DOHH2 (cell line): ENCODE results near the gene RFX4.

Experiments used
- H3F3A ChIP-seq: fragments of 200-600 bp; sonication (generic), shearing (Covaris generic); 2 replicates; pipeline ENCODE4 v1.6.0; 2016; ENCODE audit warnings: antibody characterized with exemption, mild to moderate bottlenecking; ENCODE audit not compliant: control insufficient read depth, insufficient read depth
- H3K27ac ChIP-seq: fragments of 200-600 bp; sonication (generic); 2 replicates; pipeline ENCODE4 v1.5.1; 2014; ENCODE audit warnings: low read depth, mild to moderate bottlenecking, low read length, moderate library complexity
- H3K27me3 ChIP-seq: fragments of 200-600 bp; sonication (generic); 2 replicates; pipeline ENCODE4 v1.6.1; 2014; ENCODE audit warnings: mild to moderate bottlenecking, low read length, mixed read lengths; ENCODE audit not compliant: control insufficient read depth
- H3K36me3 ChIP-seq: fragments of 200-600 bp; sonication (generic); 2 replicates; pipeline ENCODE4 v1.6.1; 2014; ENCODE audit warnings: mild to moderate bottlenecking, low read length, moderate library complexity, mixed read lengths; ENCODE audit not compliant: control insufficient read depth
- H3K4me1 ChIP-seq: fragments of 200-600 bp; sonication (generic); 2 replicates; pipeline ENCODE4 v1.6.1; 2014; ENCODE audit warnings: mild to moderate bottlenecking, low read length, mixed read lengths; ENCODE audit not compliant: control insufficient read depth
- H3K4me2 ChIP-seq: fragments of 200-600 bp; sonication (generic); 2 replicates; pipeline ENCODE4 v1.6.0; 2014; ENCODE audit warnings: mild to moderate bottlenecking, low read length, moderate library complexity
- H3K4me3 ChIP-seq: fragments of 200-600 bp; sonication (generic); 2 replicates; pipeline ENCODE4 v1.5.1; 2014; ENCODE audit warnings: mild to moderate bottlenecking, low read length, mixed read lengths
- H3K79me2 ChIP-seq: fragments of 200-600 bp; sonication (generic); 2 replicates; pipeline ENCODE4 v1.6.1; 2014; ENCODE audit warnings: mild to moderate bottlenecking, low read length, mixed read lengths; ENCODE audit not compliant: control insufficient read depth
- H3K9me2 ChIP-seq: fragments of 200-600 bp; sonication (generic); replicated peaks from 2 replicates; pipeline ENCODE4 v1.6.1; 2014; ENCODE audit warnings: mild to moderate bottlenecking, low read length, mixed read lengths; ENCODE audit not compliant: control insufficient read depth
- H3K9me3 ChIP-seq: fragments of 200-600 bp; sonication (generic); 2 replicates; pipeline ENCODE4 v1.6.1; 2014; ENCODE audit warnings: antibody characterized with exemption, low read length, mixed read lengths; ENCODE audit not compliant: control insufficient read depth, insufficient read depth
- H4K20me1 ChIP-seq: fragments of 200-600 bp; sonication (generic); 2 replicates; pipeline ENCODE4 v1.6.0; 2014; ENCODE audit warnings: low read depth, mild to moderate bottlenecking, antibody characterized with exemption, low read length, moderate library complexity; ENCODE audit not compliant: control insufficient read depth, insufficient read depth
- EZH2phosphoT487 ChIP-seq: fragments of 200-600 bp; sonication (generic); IDR thresholded peaks from 2 replicates; pipeline ENCODE4 v1.6.1; 2017; ENCODE audit warnings: borderline replicate concordance, mild to moderate bottlenecking, antibody characterized with exemption, low read length, moderate library complexity, mixed read lengths
- TF ChIP-seq, protein P1 (sequence below): fragments of 200-600 bp; sonication (generic); IDR thresholded peaks from one replicate; pipeline ENCODE4 v1.5.1; 2014; ENCODE audit warnings: antibody characterized with exemption, mild to moderate bottlenecking, low read depth, low read length; ENCODE audit not compliant: poor library complexity, severe bottlenecking

Gene RFX4

DNA sequence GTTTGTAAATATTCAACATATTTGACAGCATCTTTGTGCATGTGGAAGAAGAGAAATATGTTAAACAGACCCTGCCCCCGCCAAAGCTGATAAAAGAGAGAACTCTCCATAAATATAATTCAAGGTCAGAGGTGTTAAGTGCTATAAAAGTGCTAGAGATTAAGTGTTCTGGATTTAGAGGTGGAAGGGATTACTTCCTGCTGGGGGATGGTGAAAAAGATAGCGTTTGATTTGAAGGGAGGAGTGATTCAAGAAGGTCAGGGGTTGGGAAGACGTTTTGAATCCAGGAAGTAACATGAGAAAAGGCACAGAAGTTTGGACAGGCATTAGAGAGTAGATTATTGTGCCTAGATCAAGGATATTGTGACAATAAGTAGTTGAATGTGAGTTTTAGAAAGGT lies 221.9 kb downstream of the RFX4 start:
- no peak overlapping the region for H3K4me3 ChIP-seq
- no peak for TF ChIP-seq EZH2phosphoT487
- TF ChIP-seq, protein P1, sequence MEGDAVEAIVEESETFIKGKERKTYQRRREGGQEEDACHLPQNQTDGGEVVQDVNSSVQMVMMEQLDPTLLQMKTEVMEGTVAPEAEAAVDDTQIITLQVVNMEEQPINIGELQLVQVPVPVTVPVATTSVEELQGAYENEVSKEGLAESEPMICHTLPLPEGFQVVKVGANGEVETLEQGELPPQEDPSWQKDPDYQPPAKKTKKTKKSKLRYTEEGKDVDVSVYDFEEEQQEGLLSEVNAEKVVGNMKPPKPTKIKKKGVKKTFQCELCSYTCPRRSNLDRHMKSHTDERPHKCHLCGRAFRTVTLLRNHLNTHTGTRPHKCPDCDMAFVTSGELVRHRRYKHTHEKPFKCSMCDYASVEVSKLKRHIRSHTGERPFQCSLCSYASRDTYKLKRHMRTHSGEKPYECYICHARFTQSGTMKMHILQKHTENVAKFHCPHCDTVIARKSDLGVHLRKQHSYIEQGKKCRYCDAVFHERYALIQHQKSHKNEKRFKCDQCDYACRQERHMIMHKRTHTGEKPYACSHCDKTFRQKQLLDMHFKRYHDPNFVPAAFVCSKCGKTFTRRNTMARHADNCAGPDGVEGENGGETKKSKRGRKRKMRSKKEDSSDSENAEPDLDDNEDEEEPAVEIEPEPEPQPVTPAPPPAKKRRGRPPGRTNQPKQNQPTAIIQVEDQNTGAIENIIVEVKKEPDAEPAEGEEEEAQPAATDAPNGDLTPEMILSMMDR: no peak
- H3K4me1 ChIP-seq: peaks cover 7% of the 10 kb centered on the region
- H3K9me3 ChIP-seq: no peaks in the 10 kb centered on the region
- H3K27ac ChIP-seq: no peak overlapping the region
- no peaks in the 10 kb centered on the region for H3K27me3 ChIP-seq
- H3K9me2 ChIP-seq: no peaks in the 10 kb centered on the region
- no peaks in the 10 kb centered on the region for H4K20me1 ChIP-seq
- no peaks in the 10 kb centered on the region for H3F3A ChIP-seq
- no peaks in the 10 kb centered on the region for H3K36me3 ChIP-seq
- H3K4me2 ChIP-seq: no peak overlapping the region
- H3K79me2 ChIP-seq: no peaks in the 10 kb centered on the region
